Measurements from ENCODE around the gene TCTN2.

The TCTN2 gene

DNA sequence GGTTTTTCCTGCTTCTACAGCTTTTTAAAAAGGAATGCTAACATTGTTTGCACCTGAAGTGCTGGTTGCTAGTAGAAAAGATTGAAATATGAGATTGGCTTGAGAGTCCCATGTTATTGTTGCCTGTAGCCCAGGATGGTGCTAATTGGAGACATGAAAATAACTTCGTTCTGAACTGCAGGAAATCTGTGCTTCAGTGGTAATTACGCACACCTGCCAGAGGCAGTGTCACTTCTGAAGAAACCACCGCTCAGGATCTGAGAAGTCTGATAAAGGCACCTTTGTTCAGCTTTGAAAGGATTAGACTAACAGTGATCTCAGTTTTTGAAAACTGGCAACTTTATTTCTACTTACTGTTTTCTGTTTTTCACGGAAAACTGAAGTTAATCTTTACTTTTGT is 25.7 kb downstream of the TCTN2 start:
- Histone ChIP-seq H2AFZ (ENCODE audit: low read length) (no peak overlapping the region), H3K27ac (ENCODE audit: low read length) (no peak overlapping the region), H3K4me2 (ENCODE audit: low read depth, low read length) (no peak overlapping the region), H3K4me1 (ENCODE audit: low read length) (no peaks in the 10 kb centered on the region), H3K27me3 (replicated peaks; ENCODE audit: insufficient read depth, low read length) (no peaks in the 10 kb centered on the region), H3K36me3 (replicated peaks; ENCODE audit: insufficient read depth, low read length) (no peaks in the 10 kb centered on the region), H3F3A (ENCODE audit: insufficient read depth, low read length) (no peaks in the 10 kb centered on the region), H3K4me3 (ENCODE audit: low read length) (no peak overlapping the region), H3K9me3 (replicated peaks; ENCODE audit: insufficient read depth, low read length) (no peaks in the 10 kb centered on the region), H4K20me1 (ENCODE audit: insufficient read depth, low read length) (no peaks in the 10 kb centered on the region), H3K9me2 (replicated peaks; ENCODE audit: insufficient read depth, low read length) (no peaks in the 10 kb centered on the region), H3K79me2 (ENCODE audit: low read length) (no peaks in the 10 kb centered on the region), H3K9ac (ENCODE audit: low read length) (no peak overlapping the region)
- no peak for DNase-seq
- TF ChIP-seq EZH2phosphoT487 (IDR thresholded peaks at IDR 0.05; ENCODE audit: low read length) (no peak), EZH2 (optimal IDR thresholded peaks at IDR 0.05; ENCODE audit: low read depth, low read length) (no peak)
- TF ChIP-seq, protein P1, sequence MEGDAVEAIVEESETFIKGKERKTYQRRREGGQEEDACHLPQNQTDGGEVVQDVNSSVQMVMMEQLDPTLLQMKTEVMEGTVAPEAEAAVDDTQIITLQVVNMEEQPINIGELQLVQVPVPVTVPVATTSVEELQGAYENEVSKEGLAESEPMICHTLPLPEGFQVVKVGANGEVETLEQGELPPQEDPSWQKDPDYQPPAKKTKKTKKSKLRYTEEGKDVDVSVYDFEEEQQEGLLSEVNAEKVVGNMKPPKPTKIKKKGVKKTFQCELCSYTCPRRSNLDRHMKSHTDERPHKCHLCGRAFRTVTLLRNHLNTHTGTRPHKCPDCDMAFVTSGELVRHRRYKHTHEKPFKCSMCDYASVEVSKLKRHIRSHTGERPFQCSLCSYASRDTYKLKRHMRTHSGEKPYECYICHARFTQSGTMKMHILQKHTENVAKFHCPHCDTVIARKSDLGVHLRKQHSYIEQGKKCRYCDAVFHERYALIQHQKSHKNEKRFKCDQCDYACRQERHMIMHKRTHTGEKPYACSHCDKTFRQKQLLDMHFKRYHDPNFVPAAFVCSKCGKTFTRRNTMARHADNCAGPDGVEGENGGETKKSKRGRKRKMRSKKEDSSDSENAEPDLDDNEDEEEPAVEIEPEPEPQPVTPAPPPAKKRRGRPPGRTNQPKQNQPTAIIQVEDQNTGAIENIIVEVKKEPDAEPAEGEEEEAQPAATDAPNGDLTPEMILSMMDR (IDR thresholded peaks at IDR 0.05; ENCODE audit: low read length), result no peak

- Histone ChIP-seq H3K9me3 (replicated peaks; ENCODE audit: insufficient read depth, low read length) (no peaks in the 10 kb centered on the region), H3K9me2 (replicated peaks; ENCODE audit: insufficient read depth, low read length) (no peaks in the 10 kb centered on the region), H3K36me3 (replicated peaks; ENCODE audit: insufficient read depth, low read length) (no peaks in the 10 kb centered on the region), H3K4me2 (ENCODE audit: low read depth, low read length) (no peak overlapping the region), H3K9ac (ENCODE audit: low read length) (no peak overlapping the region), H3K4me3 (ENCODE audit: low read length) (no peak overlapping the region), H2AFZ (ENCODE audit: low read length) (no peak overlapping the region), H3F3A (ENCODE audit: insufficient read depth, low read length) (no peaks in the 10 kb centered on the region), H3K27ac (ENCODE audit: low read length) (no peak overlapping the region), H3K27me3 (replicated peaks; ENCODE audit: insufficient read depth, low read length) (no peaks in the 10 kb centered on the region), H3K79me2 (ENCODE audit: low read length) (no peaks in the 10 kb centered on the region), H3K4me1 (ENCODE audit: low read length) (no peaks in the 10 kb centered on the region), H4K20me1 (ENCODE audit: insufficient read depth, low read length) (no peaks in the 10 kb centered on the region)
- DNase-seq, result no peak
- TF ChIP-seq EZH2 (optimal IDR thresholded peaks at IDR 0.05; ENCODE audit: low read depth, low read length) (no peak), EZH2phosphoT487 (IDR thresholded peaks at IDR 0.05; ENCODE audit: low read length) (no peak)
- TF ChIP-seq, protein P1 (IDR thresholded peaks at IDR 0.05; ENCODE audit: low read length), result no peak
Measured at GRCh38 chr12:123705935-123706334, 35.0 kb downstream of the TCTN2 start.

DNA sequence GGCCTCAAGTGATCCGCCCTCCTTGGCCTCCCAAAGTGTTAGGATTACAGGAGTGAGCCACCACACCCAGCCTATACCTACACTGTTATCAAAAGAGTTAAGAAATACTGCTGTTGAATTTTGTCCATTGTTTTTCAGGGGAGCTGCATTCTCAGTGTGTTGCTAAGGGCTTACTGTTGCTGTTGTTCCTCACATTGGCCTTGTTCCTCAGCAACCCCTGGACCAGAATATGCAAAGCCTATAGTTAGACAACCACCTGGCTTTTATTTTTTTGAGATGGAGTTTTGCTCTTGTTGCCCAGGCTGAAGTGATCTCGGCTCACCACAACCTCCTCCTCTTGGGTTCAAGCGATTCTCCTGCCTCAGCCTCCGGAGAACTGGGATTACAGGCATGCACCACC is 36.6 kb downstream of the TCTN2 start:
- no peaks in the 10 kb centered on the region for H3K9me2 ChIP-seq (replicated peaks; ENCODE audit: insufficient read depth, low read length)
- DNase-seq, result no peak
- H3K9me3 ChIP-seq (replicated peaks; ENCODE audit: insufficient read depth, low read length), result no peaks in the 10 kb centered on the region
- TF ChIP-seq EZH2phosphoT487 (IDR thresholded peaks at IDR 0.05; ENCODE audit: low read length) (no peak), EZH2 (optimal IDR thresholded peaks at IDR 0.05; ENCODE audit: low read depth, low read length) (no peak)
- TF ChIP-seq, protein P1 (IDR thresholded peaks at IDR 0.05; ENCODE audit: low read length), result no peak
- no peaks in the 10 kb centered on the region for H3K36me3 ChIP-seq (replicated peaks; ENCODE audit: insufficient read depth, low read length)
- H3F3A ChIP-seq (ENCODE audit: insufficient read depth, low read length), result no peaks in the 10 kb centered on the region
- no peak overlapping the region for H2AFZ ChIP-seq (ENCODE audit: low read length)
- H3K4me1 ChIP-seq (ENCODE audit: low read length), result no peaks in the 10 kb centered on the region
- no peaks in the 10 kb centered on the region; the same call in 1 of the 2 replicates for H3K79me2 ChIP-seq (ENCODE audit: low read length)
- no peak overlapping the region for H3K4me2 ChIP-seq (ENCODE audit: low read depth, low read length)
- no peak overlapping the region for H3K27ac ChIP-seq (ENCODE audit: low read length)
- H3K27me3 ChIP-seq (replicated peaks; ENCODE audit: insufficient read depth, low read length), result no peaks in the 10 kb centered on the region
- H4K20me1 ChIP-seq (ENCODE audit: insufficient read depth, low read length), result no peaks in the 10 kb centered on the region
- H3K9ac ChIP-seq (ENCODE audit: low read length), result no peak overlapping the region
- no peak overlapping the region for H3K4me3 ChIP-seq (ENCODE audit: low read length)
